Caco-2 (cell line): ENCODE data around the gene CRTAC1. TPM values are rescaled to one million over a fixed set of nuclear protein-coding genes. Genes with fewer than 3 reads are reported as not detected.
"Not testable (repeated sequence)": the region's sequence is repeated elsewhere in the genome, so short reads cannot be mapped to it uniquely, and the experiment has no call there.

Experiments used
- BruUV-seq: library from RNA; stranded (reverse); fragments of 400-500 nt; replicated peaks from 2 replicates; lab custom pipeline; 2021; lab: Mats Ljungman, UMichigan
- CTCF ChIA-PET: fragments of 300-600 bp; sonication (Branson Sonifier 250); formaldehyde crosslinking; loops from one replicate; lab custom pipeline; 2022; ENCODE audit warnings: antibody characterized with exemption; lab: Charles Lee
- POLR2A ChIA-PET: fragments of 300-600 bp; sonication (Branson Sonifier 250); formaldehyde crosslinking; loops from one replicate; lab custom pipeline; 2022; ENCODE audit warnings: antibody characterized with exemption; lab: Charles Lee
- DNase-seq, 2 experiments: peaks; one replicate each; pipeline versions ENCODE4 v3.0.0 to v3.0.0-alpha.2; 2020 to 2022
- H3K27me3 ChIP-seq: replicated peaks from 2 replicates; pipeline ENCODE4 v1.6.0; 2011; ENCODE audit warnings: low read length; ENCODE audit not compliant: control insufficient read depth, insufficient read depth
- H3K36me3 ChIP-seq: 2 replicates; pipeline ENCODE4 v1.5.1; 2011; ENCODE audit warnings: low read length; ENCODE audit not compliant: control insufficient read depth, insufficient read depth
- H3K4me1 ChIP-seq: fragments of 250-450 bp; sonication (Bioruptor Pico); 2 replicates; pipeline ENCODE4 v1.5.1; 2020; ENCODE audit warnings: mild to moderate bottlenecking
- H3K4me3 ChIP-seq: 2 replicates; pipeline ENCODE4 v1.5.1; 2011; ENCODE audit warnings: low read depth, mild to moderate bottlenecking, control low read depth, low read length
- H3K9me3 ChIP-seq: fragments of 250-450 bp; sonication (Bioruptor Pico); 2 replicates; pipeline ENCODE4 v1.5.1; 2020; ENCODE audit warnings: mild to moderate bottlenecking, moderate library complexity
- H3K27ac Mint-ChIP-seq: one replicate; pipeline ENCODE4 v1.8.0; 2022; ENCODE audit warnings: mixed read lengths; ENCODE audit not compliant: unreplicated experiment
- H3K27me3 Mint-ChIP-seq: one replicate; pipeline ENCODE4 v1.8.0; 2022; ENCODE audit warnings: mixed read lengths; ENCODE audit not compliant: insufficient read depth, unreplicated experiment
- H3K36me3 Mint-ChIP-seq: one replicate; pipeline ENCODE4 v1.8.0; 2022; ENCODE audit warnings: mild to moderate bottlenecking, mixed read lengths; ENCODE audit not compliant: insufficient read depth, unreplicated experiment
- H3K4me1 Mint-ChIP-seq: one replicate; pipeline ENCODE4 v1.8.0; 2022; ENCODE audit warnings: low read depth, mixed read lengths; ENCODE audit not compliant: unreplicated experiment
- H3K4me3 Mint-ChIP-seq: one replicate; pipeline ENCODE4 v1.8.0; 2022; ENCODE audit warnings: mild to moderate bottlenecking, moderate library complexity, mixed read lengths; ENCODE audit not compliant: unreplicated experiment
- H3K9me3 Mint-ChIP-seq: one replicate; pipeline ENCODE4 v1.8.0; 2022; ENCODE audit warnings: mixed read lengths; ENCODE audit not compliant: unreplicated experiment
- CTCF ChIP-seq, 2 experiments: fragments of 200-600 bp in 1 of 2; IDR thresholded peaks; 1 replicate in 1 of 2; 2 replicates in 1 of 2; pipeline versions ENCODE4 v1.5.1 to v1.8.0; 2011 to 2022; ENCODE audit warnings: antibody characterized with exemption in 1 of 2, control low read depth in 1 of 2, inconsistent platforms in 1 of 2, low read depth in 1 of 2, low read length in 1 of 2, mild to moderate bottlenecking in 1 of 2, moderate library complexity in 1 of 2; ENCODE audit not compliant: insufficient read depth in 1 of 2, severe bottlenecking in 1 of 2, unreplicated experiment in 1 of 2
- intact Hi-C: fragments of 100-400 bp; cut with micrococcal nuclease; formaldehyde crosslinking; loops from one replicate; pipeline ENCODE4 v1.10.0; 2022; ENCODE audit not compliant: unreplicated experiment
- total RNA-seq: library from RNA; stranded (reverse); gene quantifications from 2 replicates; pipeline ENCODE4 v1.2.3, GENCODE V29; 2022

The CRTAC1 gene
- total RNA-seq, 1 experiment from 2014 or later: not detected

- TF ChIP-seq CTCF (IDR thresholded peaks at IDR 0.05; ENCODE audit: insufficient read depth in 1 of 2, low read depth in 1 of 2, low read length in 1 of 2, severe bottlenecking in 1 of 2, unreplicated experiment in 1 of 2): no peak
- intact Hi-C loops: no loop called here
- no peaks in the 10 kb centered on the region for H3K36me3 Mint-ChIP-seq
- Histone ChIP-seq H3K4me3 (no peak overlapping the region), H3K9me3 (no peaks in the 10 kb centered on the region), H3K27me3 (no peaks in the 10 kb centered on the region), H3K36me3 (no peaks in the 10 kb centered on the region), H3K4me1 (0 out of 2 replicates have a peak, but pooled peaks cover 11% of the 10 kb centered on the region)
- BruUV-seq: no TSS peak
- H3K4me3 Mint-ChIP-seq: no peak overlapping the region
- no peaks in the 10 kb centered on the region for H3K9me3 Mint-ChIP-seq
- H3K27ac Mint-ChIP-seq: no peak overlapping the region
- CTCF ChIA-PET: no interaction called here
- POLR2A ChIA-PET: no interaction called here
- no peak for DNase-seq
- H3K27me3 Mint-ChIP-seq: peaks cover 3% of the 10 kb centered on the region
- no peaks in the 10 kb centered on the region for H3K4me1 Mint-ChIP-seq
Measured at GRCh38 chr10:97843281-97843671, 187.1 kb downstream of the CRTAC1 start.

- Histone ChIP-seq H3K36me3 (no peaks in the 10 kb centered on the region), H3K27me3 (no peaks in the 10 kb centered on the region), H3K4me1 (0 out of 2 replicates have a peak, but pooled peaks cover 11% of the 10 kb centered on the region), H3K9me3 (no peaks in the 10 kb centered on the region), H3K4me3 (no peak overlapping the region)
- POLR2A ChIA-PET: no interaction called here
- no peaks in the 10 kb centered on the region for H3K4me1 Mint-ChIP-seq
- H3K9me3 Mint-ChIP-seq: no peaks in the 10 kb centered on the region
- CTCF ChIA-PET: no interaction called here
- no peak overlapping the region for H3K27ac Mint-ChIP-seq
- H3K36me3 Mint-ChIP-seq: no peaks in the 10 kb centered on the region
- peaks cover 3% of the 10 kb centered on the region for H3K27me3 Mint-ChIP-seq
- intact Hi-C loops: no loop called here
- no peak for TF ChIP-seq CTCF (IDR thresholded peaks at IDR 0.05; ENCODE audit: insufficient read depth in 1 of 2, low read depth in 1 of 2, low read length in 1 of 2, severe bottlenecking in 1 of 2, unreplicated experiment in 1 of 2)
- no peak for DNase-seq
- no peak overlapping the region for H3K4me3 Mint-ChIP-seq
- no TSS peak for BruUV-seq
Measured at GRCh38 chr10:97842656-97843280, 187.7 kb downstream of the CRTAC1 start.

- H3K27ac Mint-ChIP-seq, intact Hi-C loops, H3K4me3 ChIP-seq, H3K27me3 ChIP-seq, H3K9me3 Mint-ChIP-seq, H3K27me3 Mint-ChIP-seq, H3K9me3 ChIP-seq, DNase-seq, BruUV-seq, CTCF ChIA-PET, POLR2A ChIA-PET, H3K36me3 ChIP-seq, H3K36me3 Mint-ChIP-seq, H3K4me1 Mint-ChIP-seq, H3K4me3 Mint-ChIP-seq: not testable (repeated sequence)
- 0 out of 2 replicates have a peak, but pooled peaks cover 11% of the 10 kb centered on the region for H3K4me1 ChIP-seq
Measured at GRCh38 chr10:97842114-97842513, 188.3 kb downstream of the CRTAC1 start.

GRCh38 chr10:97841166-97841565 is 189.3 kb downstream of the CRTAC1 start:
- 0 out of 2 replicates have a peak, but pooled peaks cover 11% of the 10 kb centered on the region for H3K4me1 ChIP-seq
- Mint-ChIP-seq H3K9me3 (peaks cover 10% of the 10 kb centered on the region), H3K27me3 (peaks cover 11% of the 10 kb centered on the region)
- H3K27me3 ChIP-seq, DNase-seq, CTCF ChIA-PET, H3K4me3 ChIP-seq, H3K36me3 ChIP-seq, H3K4me1 Mint-ChIP-seq, BruUV-seq, intact Hi-C loops, H3K27ac Mint-ChIP-seq, H3K36me3 Mint-ChIP-seq, H3K4me3 Mint-ChIP-seq, H3K9me3 ChIP-seq, POLR2A ChIA-PET: not testable (repeated sequence)
